HepG2 (cell line): ENCODE measurements around the gene METAP1D. TPM values are rescaled to one million over a fixed set of nuclear protein-coding genes. Genes with fewer than 3 reads are reported as not detected.

Experiments
- ATAC-seq: fragments of 200-7000 bp; cut with Tn5 transposase; 3 replicates; pipeline ENCODE4 v1.9.1; 2020; ENCODE audit warnings: mild to moderate bottlenecking, moderate library complexity
- BruUV-seq: library from RNA; stranded (reverse); fragments of 400-500 nt; replicated peaks from 2 replicates; lab custom pipeline; 2021; lab: Mats Ljungman, UMichigan
- CTCF ChIA-PET: fragments of 300-600 bp; formaldehyde crosslinking; extraction: SDS; loops from one replicate; lab custom pipeline; 2021; ENCODE audit warnings: low total read pairs, inconsistent platforms, low intra/inter-chr PET ratio; lab: Yijun Ruan, JAX
- POLR2A ChIA-PET: fragments of 350-600 bp; sonication (Branson Sonifier 250); formaldehyde crosslinking; loops from one replicate; lab custom pipeline; 2020; ENCODE audit warnings: antibody characterized with exemption, inconsistent platforms; lab: Yijun Ruan, JAX
- DNase-seq: peaks from one replicate; pipeline ENCODE4 v3.0.0-alpha.2; 2015; ENCODE audit warnings: low spot score
- FAIRE-seq: peaks from 3 replicates; lab custom pipeline; 2011; peaks lifted over from hg19 to GRCh38; lab: Jason Lieb, UNC
- H2AFZ ChIP-seq: one replicate; pipeline ENCODE4 v1.6.1; 2011; ENCODE audit warnings: low read length, inconsistent platforms
- H3K27ac ChIP-seq: fragments of 300-600 bp; 3 replicates; pipeline ENCODE4 v1.8.0; 2011; ENCODE audit warnings: mixed run types, mild to moderate bottlenecking, mixed read lengths, low read length, inconsistent platforms; ENCODE audit not compliant: insufficient read depth; ENCODE audit errors: extremely low read length
- H3K27me3 ChIP-seq, 2 experiments: fragments of 200-600 bp in 1 of 2; 2 replicates in 1 of 2; 3 replicates in 1 of 2; pipeline versions ENCODE4 v1.6.0 to v1.8.0; 2011; ENCODE audit warnings: low read length in 2 of 2, mild to moderate bottlenecking in 2 of 2, moderate library complexity in 2 of 2, inconsistent platforms in 1 of 2; ENCODE audit not compliant: insufficient read depth in 2 of 2, control insufficient read depth in 1 of 2
- H3K36me3 ChIP-seq, 2 experiments: fragments of 200-600 bp in 1 of 2; replicated peaks in 1 of 2; 2 replicates in 1 of 2; 3 replicates in 1 of 2; pipeline versions ENCODE4 v1.5.1 to v1.8.0; 2011; ENCODE audit warnings: low read length in 2 of 2, inconsistent platforms in 1 of 2; ENCODE audit not compliant: insufficient read depth in 2 of 2, control insufficient read depth in 1 of 2
- H3K4me1 ChIP-seq: 2 replicates; pipeline ENCODE4 v1.5.1; 2012; ENCODE audit warnings: low read length, inconsistent platforms; ENCODE audit not compliant: insufficient read depth
- H3K4me2 ChIP-seq: 2 replicates; pipeline ENCODE4 v1.6.0; 2011; ENCODE audit warnings: low read depth, low read length, inconsistent platforms
- H3K4me3 ChIP-seq, 3 experiments: fragments of 200-600 bp in 1 of 3; sonication (generic), shearing (Covaris generic) in 1 of 3; replicated peaks in 1 of 3; 2 replicates each; pipeline ENCODE4 v1.5.1; 2011 to 2016; ENCODE audit warnings: low read length in 3 of 3, inconsistent platforms in 2 of 3, low read depth in 2 of 3, mild to moderate bottlenecking in 2 of 3, control low read depth in 1 of 3, mixed read lengths in 1 of 3; ENCODE audit not compliant: insufficient read depth in 1 of 3
- H3K79me2 ChIP-seq: one replicate; pipeline ENCODE4 v1.6.1; 2011; ENCODE audit warnings: low read length, inconsistent platforms; ENCODE audit not compliant: insufficient read depth
- H3K9ac ChIP-seq: 2 replicates; pipeline ENCODE4 v1.6.0; 2011; ENCODE audit warnings: mild to moderate bottlenecking, low read depth, low read length, inconsistent platforms; ENCODE audit not compliant: insufficient read depth
- H3K9me3 ChIP-seq: 2 replicates; pipeline ENCODE4 v1.5.1; 2012; ENCODE audit warnings: mild to moderate bottlenecking, low read length
- H4K20me1 ChIP-seq: 2 replicates; pipeline ENCODE4 v1.6.0; 2011; ENCODE audit warnings: inconsistent platforms, mild to moderate bottlenecking, low read length, moderate library complexity; ENCODE audit not compliant: insufficient read depth
- ASH2L ChIP-seq: fragments of 300-600, 200-600 bp; sonication (generic); IDR thresholded peaks from 2 replicates; pipeline ENCODE4 v1.7.0; 2017; ENCODE audit warnings: low read depth, mild to moderate bottlenecking, moderate library complexity, mixed read lengths, low read length; ENCODE audit not compliant: insufficient read length
- CBFB ChIP-seq: sonication (generic); formaldehyde crosslinking; IDR thresholded peaks from 2 replicates; pipeline ENCODE4 v1.4.0; 2020; ENCODE audit warnings: missing genetic modification reagents
- ELF3 ChIP-seq: IDR thresholded peaks from 2 replicates; pipeline ENCODE4 v1.6.1; 2016; ENCODE audit warnings: missing genetic modification reagents, missing compliant biosample characterization
- ERF ChIP-seq: IDR thresholded peaks from 2 replicates; pipeline ENCODE4 v1.6.1; 2018; ENCODE audit warnings: missing biosample characterization, missing genetic modification reagents
- FOXO1 ChIP-seq: sonication (generic); formaldehyde crosslinking; IDR thresholded peaks from 2 replicates; pipeline ENCODE4 v1.4.0; 2020; ENCODE audit warnings: missing genetic modification reagents
- KDM2A ChIP-seq: sonication (generic); formaldehyde crosslinking; IDR thresholded peaks from 2 replicates; pipeline ENCODE4 v1.4.0; 2020; ENCODE audit warnings: low read depth, missing genetic modification reagents, borderline replicate concordance
- KLF16 ChIP-seq, 2 experiments: sonication (generic) in 1 of 2; formaldehyde crosslinking in 1 of 2; IDR thresholded peaks; 2 replicates each; pipeline versions ENCODE4 v1.6.1 to v1.8.0; 2016 to 2023; ENCODE audit warnings: missing genetic modification reagents in 2 of 2, missing compliant biosample characterization in 1 of 2
- NCOR1 ChIP-seq: fragments of 200-600 bp; sonication (generic); IDR thresholded peaks from 2 replicates; pipeline ENCODE4 v1.7.0; 2017; ENCODE audit warnings: antibody characterized with exemption, low read length, borderline replicate concordance
- TEAD3 ChIP-seq: optimal IDR thresholded peaks from 2 replicates; pipeline ENCODE3; 2016; ENCODE audit warnings: borderline replicate concordance
- TEF ChIP-seq: sonication (generic); formaldehyde crosslinking; IDR thresholded peaks from 2 replicates; pipeline ENCODE4 v1.5.0; 2020; ENCODE audit warnings: missing genetic modification reagents
- TFDP1 ChIP-seq: IDR thresholded peaks from 2 replicates; pipeline ENCODE4 v1.6.1; 2016; ENCODE audit warnings: missing compliant biosample characterization, missing genetic modification reagents, borderline replicate concordance
- TOPORS ChIP-seq: sonication (generic); formaldehyde crosslinking; IDR thresholded peaks from 2 replicates; pipeline ENCODE4 v1.8.0; 2023; ENCODE audit warnings: mild to moderate bottlenecking, missing genetic modification reagents
- XRCC5 ChIP-seq: fragments of 200-400 bp; formaldehyde crosslinking; optimal IDR thresholded peaks from 2 replicates; pipeline ENCODE3; 2017; ENCODE audit warnings: mild to moderate bottlenecking, low read length
- ZBTB7B ChIP-seq: sonication (generic); formaldehyde crosslinking; IDR thresholded peaks from 2 replicates; pipeline ENCODE4 v1.4.0; 2020; ENCODE audit warnings: missing genetic modification reagents
- ZFY ChIP-seq: sonication (generic); formaldehyde crosslinking; IDR thresholded peaks from 2 replicates; pipeline ENCODE4 v1.4.0; 2020; ENCODE audit warnings: missing genetic modification reagents
- ZNF430 ChIP-seq: sonication (generic); formaldehyde crosslinking; IDR thresholded peaks from 2 replicates; pipeline ENCODE4 v1.9.0; 2021; ENCODE audit warnings: mild to moderate bottlenecking, missing genetic modification reagents
- ZNF556 ChIP-seq: sonication (generic); formaldehyde crosslinking; IDR thresholded peaks from 2 replicates; pipeline ENCODE4 v1.4.0; 2020; ENCODE audit warnings: mild to moderate bottlenecking, missing genetic modification reagents, borderline replicate concordance
- ZNF644 ChIP-seq: IDR thresholded peaks from 2 replicates; pipeline ENCODE4 v1.6.1; 2016; ENCODE audit warnings: low read depth
- WGBS: methylation state at CpG from one replicate; pipeline ENCODE4 v1.1.6; 2017; ENCODE audit warnings: low lambda C conversion rate; 5-methylcytosine and 5-hydroxymethylcytosine counted together
- in situ Hi-C: cut with HindIII; loops from 2 replicates; pipeline ENCODE4 v1.10.0; 2017; ENCODE audit warnings: low pct_unique_long_range_greater_than_20kb; ENCODE audit not compliant: extremely low pct_ligation_motif_present
- intact Hi-C: fragments of 100-400 bp; cut with micrococcal nuclease; formaldehyde crosslinking; loops from one replicate; pipeline ENCODE4 v1.10.0; 2022; ENCODE audit not compliant: unreplicated experiment
- polyA plus RNA-seq, 8 experiments: library from polyadenylated mRNA; depleted of rRNA in 3 of 8; stranded (reverse) in 7 of 8; unstranded in 1 of 8; fragments of >200 nt; fragmentation: Illumina TruSeq in 4 of 8; extraction: Trizol in 4 of 8; gene quantifications; 2 replicates each; pipeline versions ENCODE4 v1.2.1 to v1.2.3, GENCODE V29; 2011 to 2016; ENCODE audit warnings: low read depth in 4 of 8, missing spikeins in 1 of 8, mixed read lengths in 1 of 8; ENCODE audit not compliant: insufficient read depth in 1 of 8
- total RNA-seq, 5 experiments: library from RNA; depleted of rRNA; stranded (reverse); fragments of >200 nt; fragmentation: Illumina TruSeq; extraction: Trizol; gene quantifications; 2 replicates each; pipeline ENCODE4 v1.2.3, GENCODE V29; 2016; ENCODE audit warnings: low read depth in 1 of 5
- TF ChIP-seq, protein P1 (sequence below): IDR thresholded peaks from 2 replicates; pipeline ENCODE4 v1.6.1; 2018; ENCODE audit warnings: missing genetic modification reagents

Gene METAP1D
- total and polyA plus RNA-seq, 2 of the 13 experiments (the other 11 are each of a cell fraction or from before 2014, with no cell fraction given), result 14.7 to 21.6 TPM

DNA sequence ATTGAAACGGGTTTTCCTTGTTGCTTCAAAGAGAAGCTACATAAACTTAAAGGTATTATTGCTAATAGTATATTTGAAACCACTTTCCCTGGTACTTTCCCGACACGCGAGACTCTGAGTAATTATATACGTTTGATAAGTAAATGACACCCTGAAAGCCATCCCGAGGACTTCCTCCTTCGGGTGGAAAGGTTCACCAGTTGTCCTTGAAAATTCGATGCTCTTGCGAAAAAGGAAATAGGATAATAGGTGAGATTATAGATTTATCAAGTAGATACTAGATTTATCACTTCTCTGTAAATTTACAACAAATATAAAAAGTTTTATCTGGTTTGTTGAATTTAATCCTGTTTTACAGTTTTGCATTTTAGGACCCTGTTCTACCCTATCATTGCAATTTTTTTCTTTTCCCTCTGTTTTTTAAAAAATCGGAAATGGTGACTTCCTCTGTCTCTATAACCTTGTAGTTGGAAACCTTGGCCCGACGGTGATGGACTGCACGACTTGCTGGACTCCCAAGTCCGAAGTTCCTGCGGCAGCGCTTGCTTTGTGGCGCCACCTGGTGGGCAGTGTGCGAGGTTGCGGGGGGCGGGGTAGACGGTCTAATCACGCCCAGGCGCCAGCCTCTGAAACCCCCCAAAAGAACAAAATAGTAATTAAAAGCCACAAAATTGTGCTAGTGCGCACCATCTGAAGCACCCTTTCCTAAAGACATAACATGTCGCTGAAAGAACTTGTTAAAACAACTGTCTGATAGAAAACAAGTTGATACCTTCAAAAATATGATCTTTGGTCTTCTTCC lies 103.9 kb downstream of the METAP1D start:
- Histone ChIP-seq H3K4me3 (peak overlapping the region; percentile 61 to 75 (median 65); a peak in 4 of 6 replicates), H3K4me2 (peak overlapping the region; percentile 99), H4K20me1 (no peaks in the 10 kb centered on the region), H3K4me1 (peaks cover 55% of the 10 kb centered on the region), H3K27me3 (peaks cover 4 to 27% of the 10 kb centered on the region in 2 experiments), H3K36me3 (no peaks in the 10 kb centered on the region), H3K9ac (peak overlapping the region; percentile 47; the same call in 1 of the 2 replicates), H3K79me2 (no peaks in the 10 kb centered on the region), H3K9me3 (no peaks in the 10 kb centered on the region), H2AFZ (peak overlapping the region; percentile 85), H3K27ac (no peak overlapping the region)
- FAIRE-seq, result peak; percentile 23
- 1% methylated on average over 25 of the region's 25 CpGs for WGBS
- ChIA-PET CTCF (interaction anchor here (0.7 to 3.2 kb wide), 10 partner anchors 17 to 529 kb away, joined by 3 to 52 read pairs (median 3); partner anchors contain the start of gene METAP1D), POLR2A (interaction anchor here (0.6 to 2.8 kb wide), 24 partner anchors 7 to 502 kb away, joined by 3 to 42 read pairs (median 6); partner anchors contain the start of genes DLX1, DYNC1I2, HAT1 and METAP1D)
- peak; percentile 83 for DNase-seq
- in situ Hi-C loops (loop anchor here (5.0 to 10.0 kb wide), 2 partner anchors 106 to 309 kb away; partner anchors contain the start of gene METAP1D), intact Hi-C loops (loop anchor here (1.0 to 10.0 kb wide), 8 partner anchors 19 to 1129 kb away; partner anchors contain the start of gene DLX1)
- ATAC-seq, result peak; percentile 9; the same call in 1 of the 3 replicates
- BruUV-seq, result no TSS peak
- 0 out of 2 replicates have a peak, but pooled peaks have one; percentile 35 for TF ChIP-seq CBFB (CRISPR knock-in tag)
- TF ChIP-seq, protein P1, sequence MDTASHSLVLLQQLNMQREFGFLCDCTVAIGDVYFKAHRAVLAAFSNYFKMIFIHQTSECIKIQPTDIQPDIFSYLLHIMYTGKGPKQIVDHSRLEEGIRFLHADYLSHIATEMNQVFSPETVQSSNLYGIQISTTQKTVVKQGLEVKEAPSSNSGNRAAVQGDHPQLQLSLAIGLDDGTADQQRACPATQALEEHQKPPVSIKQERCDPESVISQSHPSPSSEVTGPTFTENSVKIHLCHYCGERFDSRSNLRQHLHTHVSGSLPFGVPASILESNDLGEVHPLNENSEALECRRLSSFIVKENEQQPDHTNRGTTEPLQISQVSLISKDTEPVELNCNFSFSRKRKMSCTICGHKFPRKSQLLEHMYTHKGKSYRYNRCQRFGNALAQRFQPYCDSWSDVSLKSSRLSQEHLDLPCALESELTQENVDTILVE (CRISPR knock-in tag), result peak; percentile 57; the same call in 1 of the 2 replicates
- peak; percentile 42; the same call in 1 of the 2 replicates for TF ChIP-seq ZNF644 (CRISPR knock-in tag)
- TF ChIP-seq NCOR1, result peak; percentile 89
- peak; percentile 4 for TF ChIP-seq ZFY (CRISPR knock-in tag)
- TF ChIP-seq FOXO1 (CRISPR knock-in tag), result peak; percentile 32; the same call in 1 of the 2 replicates
- no peak for TF ChIP-seq TEF (CRISPR knock-in tag)
- peak; percentile 92 for TF ChIP-seq XRCC5
- TF ChIP-seq ZNF430 (CRISPR knock-in tag), result peak; percentile 5; the same call in 1 of the 2 replicates
- 0 out of 2 replicates have a peak, but pooled peaks have one; percentile 40 for TF ChIP-seq TOPORS (CRISPR knock-in tag)
- peak; percentile 35 for TF ChIP-seq ASH2L
- peak; percentile 78; the same call in 1 of the 2 replicates for TF ChIP-seq ZBTB7B (CRISPR knock-in tag)
- TF ChIP-seq KDM2A, result peak; percentile 88
- TF ChIP-seq KLF16 (CRISPR knock-in tag; IDR thresholded peaks at IDR 0.05), result peak in 1 of 2 experiments; percentile 64; a peak in 1 of 4 replicates
- peak; percentile 78; the same call in 1 of the 2 replicates for TF ChIP-seq ERF
- peak; percentile 68 for TF ChIP-seq TEAD3 (CRISPR knock-in tag)
- TF ChIP-seq TFDP1 (CRISPR knock-in tag), result peak; percentile 43; the same call in 1 of the 2 replicates
- TF ChIP-seq ZNF556 (CRISPR knock-in tag), result peak; percentile 79; the same call in 1 of the 2 replicates
- TF ChIP-seq ELF3 (CRISPR knock-in tag), result peak; percentile 11; the same call in 1 of the 2 replicates
